ENCODE results near the gene COASY. TPM values are rescaled to one million over a fixed set of nuclear protein-coding genes. Genes with fewer than 3 reads are reported as not detected.

COASY gene
- total and polyA plus RNA-seq, 2 of the 4 experiments (the other 2 are of a cell fraction): 10.6 to 44.0 TPM

DNA sequence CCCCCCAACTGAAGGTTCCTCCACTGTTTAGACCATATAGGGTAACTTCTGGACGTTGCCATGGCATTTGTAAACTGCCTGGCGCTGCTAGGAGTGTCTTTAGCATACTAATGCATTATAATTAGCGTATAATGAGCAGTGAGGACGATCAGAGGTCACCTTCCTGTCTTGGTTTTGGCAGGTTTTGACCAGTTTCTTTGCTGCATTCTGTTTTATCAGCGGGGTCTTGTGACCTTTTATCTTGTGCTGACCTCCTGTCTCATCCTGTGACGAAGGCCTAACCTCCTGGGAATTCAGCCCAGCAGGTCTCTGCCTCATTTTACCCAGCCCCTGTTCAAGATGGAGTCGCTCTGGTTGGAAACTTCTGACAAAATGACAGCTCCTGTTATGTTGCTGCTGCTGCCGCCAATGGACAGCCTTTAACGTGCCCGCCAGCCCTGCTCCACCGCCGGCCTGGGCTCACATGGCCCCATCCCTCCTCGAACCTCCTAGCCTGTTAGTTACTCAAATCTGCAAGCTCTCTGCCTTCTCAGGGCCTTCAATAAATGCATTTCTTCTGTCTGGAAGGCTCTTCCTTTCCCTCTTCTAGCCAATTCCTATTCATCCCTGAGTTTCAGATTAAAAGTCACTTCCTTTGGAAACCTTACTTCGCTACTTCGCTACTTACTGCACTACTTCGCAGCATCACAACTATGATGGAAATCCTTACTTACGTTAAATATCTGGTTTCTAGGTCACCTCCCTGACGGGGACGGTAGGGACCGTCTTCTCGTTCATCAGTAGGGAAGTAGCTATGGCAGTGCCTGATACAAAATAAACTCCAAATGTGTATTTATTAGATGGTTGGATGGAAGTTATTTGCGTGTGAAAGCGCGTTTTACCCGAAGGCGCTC, 26.5 kb upstream of the COASY start:
- peaks cover 16 to 32% of the 10 kb centered on the region in 2 experiments for H3K79me1 ChIP-seq (ENCODE audit: low read depth in 1 of 2, low read length in 2 of 2)
- 72% methylated on average over 11 of the region's 26 CpGs; no CpG with 5 or more reads in 1 of the 2 experiments for WGBS, 2 experiments (ENCODE audit: extremely low coverage in 2 of 2, insufficient read length in 1 of 2)
- H4K5ac ChIP-seq (ENCODE audit: low read depth, low read length): peak overlapping the region; percentile 100
- peak overlapping the region; percentile 36 for H3K9ac ChIP-seq (ENCODE audit: low read depth, low read length)
- H2BK5ac ChIP-seq (ENCODE audit: low read depth, low read length, poor library complexity, severe bottlenecking): peak overlapping the region; percentile 61
- H2BK20ac ChIP-seq (ENCODE audit: low read depth, low read length): peak overlapping the region; percentile 93
- peaks cover 26% of the 10 kb centered on the region for H3K9me1 ChIP-seq (ENCODE audit: insufficient read depth, low read length)
- peak overlapping the region; percentile 77 for H3K4me2 ChIP-seq (ENCODE audit: low read depth, low read length)
- H3K27ac ChIP-seq (ENCODE audit: insufficient read depth, low read length): peak overlapping the region; percentile 78
- H4K91ac ChIP-seq (ENCODE audit: insufficient read depth, low read depth, low read length): peak overlapping the region; percentile 96
- H3K36me3 ChIP-seq (ENCODE audit: control insufficient read depth, insufficient read depth, low read length): peaks cover 16% of the 10 kb centered on the region
- H3K9me3 ChIP-seq (ENCODE audit: control insufficient read depth, insufficient read depth, low read length): no peaks in the 10 kb centered on the region
- H3K4me1 ChIP-seq (ENCODE audit: control insufficient read depth, insufficient read depth, low read length): peaks cover 20% of the 10 kb centered on the region
- TF ChIP-seq MXI1 (IDR thresholded peaks at IDR 0.05; ENCODE audit: borderline replicate concordance, low read depth, low read length) (no peak), NFE2L2 (IDR thresholded peaks at IDR 0.05; ENCODE audit: low read depth, low read length) (no peak), CHD1 (IDR thresholded peaks at IDR 0.05; ENCODE audit: low read depth, low read length) (no peak), RCOR1 (IDR thresholded peaks at IDR 0.05; ENCODE audit: insufficient replicate concordance, low read length) (no peak), BHLHE40 (IDR thresholded peaks at IDR 0.05; ENCODE audit: low read depth, low read length) (no peak)
- TF ChIP-seq, protein P1, sequence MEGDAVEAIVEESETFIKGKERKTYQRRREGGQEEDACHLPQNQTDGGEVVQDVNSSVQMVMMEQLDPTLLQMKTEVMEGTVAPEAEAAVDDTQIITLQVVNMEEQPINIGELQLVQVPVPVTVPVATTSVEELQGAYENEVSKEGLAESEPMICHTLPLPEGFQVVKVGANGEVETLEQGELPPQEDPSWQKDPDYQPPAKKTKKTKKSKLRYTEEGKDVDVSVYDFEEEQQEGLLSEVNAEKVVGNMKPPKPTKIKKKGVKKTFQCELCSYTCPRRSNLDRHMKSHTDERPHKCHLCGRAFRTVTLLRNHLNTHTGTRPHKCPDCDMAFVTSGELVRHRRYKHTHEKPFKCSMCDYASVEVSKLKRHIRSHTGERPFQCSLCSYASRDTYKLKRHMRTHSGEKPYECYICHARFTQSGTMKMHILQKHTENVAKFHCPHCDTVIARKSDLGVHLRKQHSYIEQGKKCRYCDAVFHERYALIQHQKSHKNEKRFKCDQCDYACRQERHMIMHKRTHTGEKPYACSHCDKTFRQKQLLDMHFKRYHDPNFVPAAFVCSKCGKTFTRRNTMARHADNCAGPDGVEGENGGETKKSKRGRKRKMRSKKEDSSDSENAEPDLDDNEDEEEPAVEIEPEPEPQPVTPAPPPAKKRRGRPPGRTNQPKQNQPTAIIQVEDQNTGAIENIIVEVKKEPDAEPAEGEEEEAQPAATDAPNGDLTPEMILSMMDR (conservative IDR thresholded peaks at IDR 0.05; ENCODE audit: low read depth, low read length): no peak
- TF ChIP-seq, protein P2, sequence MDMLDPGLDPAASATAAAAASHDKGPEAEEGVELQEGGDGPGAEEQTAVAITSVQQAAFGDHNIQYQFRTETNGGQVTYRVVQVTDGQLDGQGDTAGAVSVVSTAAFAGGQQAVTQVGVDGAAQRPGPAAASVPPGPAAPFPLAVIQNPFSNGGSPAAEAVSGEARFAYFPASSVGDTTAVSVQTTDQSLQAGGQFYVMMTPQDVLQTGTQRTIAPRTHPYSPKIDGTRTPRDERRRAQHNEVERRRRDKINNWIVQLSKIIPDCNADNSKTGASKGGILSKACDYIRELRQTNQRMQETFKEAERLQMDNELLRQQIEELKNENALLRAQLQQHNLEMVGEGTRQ (IDR thresholded peaks at IDR 0.05; ENCODE audit: low read depth, low read length): no peak
- TF ChIP-seq, protein P3, sequence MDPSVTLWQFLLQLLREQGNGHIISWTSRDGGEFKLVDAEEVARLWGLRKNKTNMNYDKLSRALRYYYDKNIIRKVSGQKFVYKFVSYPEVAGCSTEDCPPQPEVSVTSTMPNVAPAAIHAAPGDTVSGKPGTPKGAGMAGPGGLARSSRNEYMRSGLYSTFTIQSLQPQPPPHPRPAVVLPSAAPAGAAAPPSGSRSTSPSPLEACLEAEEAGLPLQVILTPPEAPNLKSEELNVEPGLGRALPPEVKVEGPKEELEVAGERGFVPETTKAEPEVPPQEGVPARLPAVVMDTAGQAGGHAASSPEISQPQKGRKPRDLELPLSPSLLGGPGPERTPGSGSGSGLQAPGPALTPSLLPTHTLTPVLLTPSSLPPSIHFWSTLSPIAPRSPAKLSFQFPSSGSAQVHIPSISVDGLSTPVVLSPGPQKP (IDR thresholded peaks at IDR 0.05; ENCODE audit: borderline replicate concordance, low read depth, low read length): no peak
- H2BK15ac ChIP-seq (ENCODE audit: low read depth, low read length): peak overlapping the region; percentile 99
- H4K8ac ChIP-seq (ENCODE audit: low read depth in 2 of 2, low read length in 2 of 2): peak overlapping the region; percentile 100
- DNase-seq (no peak), ATAC-seq (ENCODE audit: low read depth) (no peak)
- peak overlapping the region; percentile 99 for H2AK5ac ChIP-seq (ENCODE audit: low read depth, low read length)
- CTCF ChIA-PET: interaction anchor here (1.8 kb wide), 1 partner anchor 8 kb away, joined by 6 read pairs; no protein-coding TSS in a partner anchor
- H2AFZ ChIP-seq (replicated peaks; ENCODE audit: low read length, poor library complexity): peak overlapping the region; percentile 90
- H3K14ac ChIP-seq (replicated peaks; ENCODE audit: low read depth, low read length): peak overlapping the region; percentile 99
- no TSS peak for BruUV-seq (replicated peaks)
- peak overlapping the region; percentile 93 for H2AK9ac ChIP-seq (replicated peaks; ENCODE audit: low read depth, low read length, poor library complexity)
- in situ Hi-C loops (cut with MboI; ENCODE audit: low sequenced_read_pairs) (no loop called here), dilution Hi-C loops (cut with HindIII; ENCODE audit: low sequenced_read_pairs, unreplicated experiment) (no loop called here), intact Hi-C loops (cut with micrococcal nuclease) (no loop called here)
- H3K4me3 ChIP-seq (ENCODE audit: insufficient read depth, low read depth, low read length): peak overlapping the region; percentile 53
- H2BK120ac ChIP-seq (ENCODE audit: low read depth, low read length): peak overlapping the region; percentile 78
- H3K56ac ChIP-seq (ENCODE audit: extremely low read depth, insufficient read depth, low read length): peak overlapping the region; percentile 48
- peak overlapping the region; percentile 97 for H3K18ac ChIP-seq (ENCODE audit: low read depth, low read length)
- peak overlapping the region; percentile 99 for H3K4ac ChIP-seq (ENCODE audit: low read depth, low read length)
- H3K23ac ChIP-seq (ENCODE audit: low read depth, low read length): peak overlapping the region; percentile 99
- POLR2A ChIA-PET (ENCODE audit: unreplicated experiment): interaction anchor here (1.6 to 1.8 kb wide), 3 partner anchors 15 to 114 kb away, joined by 4 to 6 read pairs (median 4); partner anchors contain the start of gene CAVIN1
- H4K20me1 ChIP-seq (ENCODE audit: insufficient read depth, low read length): peaks cover 9% of the 10 kb centered on the region; the same call in 1 of the 2 replicates
- H3K27me3 ChIP-seq (ENCODE audit: control insufficient read depth, insufficient read depth, low read length): no peaks in the 10 kb centered on the region

Data from IMR-90 (cell line).